K562 (cell line): ENCODE measurements around the gene ODAD4. TPM values are rescaled to one million over a fixed set of nuclear protein-coding genes. Genes with fewer than 3 reads are reported as not detected.

Source experiments
- ATAC-seq: fragments of 200-7000 bp; cut with Tn5 transposase; 3 replicates; pipeline ENCODE4 v1.9.1; 2020; ENCODE audit warnings: moderate library complexity
- BruUV-seq: library from RNA; stranded (reverse); fragments of 400-500 nt; replicated peaks from 2 replicates; lab custom pipeline; 2021; lab: Mats Ljungman, UMichigan
- CTCF ChIA-PET: fragments of 300-600 bp; formaldehyde crosslinking; extraction: SDS; loops from one replicate; lab custom pipeline; 2021; ENCODE audit warnings: low intra/inter-chr PET ratio; lab: Yijun Ruan, JAX
- POLR2A ChIA-PET: fragments of 300-600, 350-650 bp; sonication (Branson Sonifier 250); formaldehyde crosslinking; extraction: SDS; loops from one replicate; lab custom pipeline; 2021; ENCODE audit warnings: antibody characterized with exemption, inconsistent platforms; lab: Yijun Ruan, JAX
- DNase-seq, 4 experiments: peaks; one replicate each; pipeline versions ENCODE4 v3.0.0 to v3.0.0-alpha.2; 2011 to 2018; ENCODE audit warnings: low spot score in 3 of 4, mixed read lengths in 3 of 4; ENCODE audit errors: extremely low read depth in 1 of 4
- FAIRE-seq: peaks from 2 replicates; lab custom pipeline; 2011; peaks lifted over from hg19 to GRCh38; lab: Jason Lieb, UNC
- H2AFZ ChIP-seq: 2 replicates; pipeline ENCODE4 v1.6.0; 2011; ENCODE audit warnings: low read depth, low read length, control low read depth, inconsistent platforms
- H3K27ac ChIP-seq: fragments of 200-600 bp; 3 replicates; pipeline ENCODE4 v1.8.0; 2011; ENCODE audit warnings: low read depth, mild to moderate bottlenecking, control low read depth, inconsistent platforms, low read length, moderate library complexity, mixed read lengths; ENCODE audit errors: extremely low read depth
- H3K27me3 ChIP-seq, 2 experiments: fragments of 300-600 bp in 1 of 2; 2 replicates in 1 of 2; 3 replicates in 1 of 2; pipeline versions ENCODE4 v1.6.0 to v1.8.0; 2011; ENCODE audit warnings: inconsistent platforms in 2 of 2, low read length in 2 of 2, mild to moderate bottlenecking in 1 of 2, mixed read lengths in 1 of 2, moderate library complexity in 1 of 2; ENCODE audit not compliant: control insufficient read depth in 2 of 2, insufficient read depth in 2 of 2
- H3K36me3 ChIP-seq: fragments of 300-600 bp; 3 replicates; pipeline ENCODE4 v1.8.0; 2011; ENCODE audit warnings: mild to moderate bottlenecking, low read length, inconsistent platforms; ENCODE audit not compliant: control insufficient read depth, insufficient read depth
- H3K4me1 ChIP-seq, 2 experiments: fragments of 200-600 bp in 1 of 2; replicated peaks in 1 of 2; 2 replicates in 1 of 2; 3 replicates in 1 of 2; pipeline versions ENCODE4 v1.5.1 to v1.8.0; 2011; ENCODE audit warnings: inconsistent platforms in 2 of 2, low read length in 2 of 2, mild to moderate bottlenecking in 1 of 2, mixed read lengths in 1 of 2, moderate library complexity in 1 of 2; ENCODE audit not compliant: control insufficient read depth in 2 of 2, insufficient read depth in 2 of 2
- H3K4me2 ChIP-seq: 2 replicates; pipeline ENCODE4 v1.6.1; 2011; ENCODE audit warnings: low read length, control low read depth, inconsistent platforms, mixed read lengths; ENCODE audit not compliant: insufficient read depth
- H3K4me3 ChIP-seq: fragments of 200-600 bp; sonication (generic), shearing (Covaris generic); 2 replicates; pipeline ENCODE4 v1.5.1; 2016; ENCODE audit warnings: control low read depth, inconsistent platforms
- H3K79me2 ChIP-seq: fragments of 200-600 bp; 3 replicates; pipeline ENCODE4 v1.8.0; 2011; ENCODE audit warnings: low read length, inconsistent platforms; ENCODE audit not compliant: control insufficient read depth, insufficient read depth
- H3K9ac ChIP-seq, 2 experiments: 2 replicates each; pipeline versions ENCODE4 v1.6.0 to v1.6.1; 2011; ENCODE audit warnings: low read depth in 2 of 2, low read length in 2 of 2, control low read depth in 1 of 2, inconsistent platforms in 1 of 2, mild to moderate bottlenecking in 1 of 2, mixed read lengths in 1 of 2; ENCODE audit not compliant: insufficient read depth in 1 of 2
- H3K9me1 ChIP-seq: one replicate; pipeline ENCODE4 v1.6.0; 2011; ENCODE audit warnings: inconsistent platforms, mild to moderate bottlenecking, low read length, moderate library complexity; ENCODE audit not compliant: control insufficient read depth, insufficient read depth
- H3K9me3 ChIP-seq: replicated peaks from 2 replicates; pipeline ENCODE4 v1.5.1; 2011; ENCODE audit warnings: low read depth, low read length, inconsistent platforms; ENCODE audit not compliant: control insufficient read depth, insufficient read depth
- H4K20me1 ChIP-seq: replicated peaks from 2 replicates; pipeline ENCODE4 v1.6.1; 2011; ENCODE audit warnings: low read length, inconsistent platforms, mixed read lengths; ENCODE audit not compliant: control insufficient read depth, insufficient read depth
- ASH1L ChIP-seq: fragments of 450-650 bp; IDR thresholded peaks from 2 replicates; pipeline ENCODE4 v1.6.1; 2018; ENCODE audit warnings: borderline replicate concordance, mild to moderate bottlenecking, low read depth; ENCODE audit not compliant: partially characterized antibody
- CC2D1A ChIP-seq: fragments of 450-650 bp; IDR thresholded peaks from 2 replicates; pipeline ENCODE4 v1.6.1; 2017; ENCODE audit warnings: mild to moderate bottlenecking
- FOXA1 ChIP-seq: fragments of 450-650 bp; IDR thresholded peaks from 2 replicates; pipeline ENCODE4 v1.6.1; 2016; ENCODE audit warnings: mild to moderate bottlenecking, borderline replicate concordance
- MXD1 ChIP-seq: fragments of 250-450 bp; sonication (Bioruptor Pico); IDR thresholded peaks from 2 replicates; pipeline ENCODE4 v1.8.0; 2021; ENCODE audit warnings: borderline replicate concordance, mild to moderate bottlenecking, moderate library complexity; ENCODE audit not compliant: poor library complexity, severe bottlenecking
- RNF219 ChIP-seq: fragments of 250-450 bp; sonication (Bioruptor Pico); IDR thresholded peaks from 2 replicates; pipeline ENCODE4 v1.5.0; 2022; ENCODE audit warnings: mild to moderate bottlenecking
- SMC3 ChIP-seq: conservative IDR thresholded peaks from 2 replicates; pipeline ENCODE4 v1.6.1; 2011; ENCODE audit warnings: low read depth, low read length, improper control_type of control experiment; ENCODE audit not compliant: insufficient read depth
- THAP7 ChIP-seq: fragments of 250-450 bp; sonication (Bioruptor Pico); IDR thresholded peaks from 2 replicates; pipeline ENCODE4 v1.5.0; 2021
- WGBS: fragments of 100-300 bp; shearing (Covaris generic); methylation state at CpG from one replicate; pipeline ENCODE4 v1.1.6; 2016; ENCODE audit warnings: low coverage, mixed read lengths; ENCODE audit not compliant: insufficient coverage; ENCODE audit errors: missing lambda C conversion rate; 5-methylcytosine and 5-hydroxymethylcytosine counted together
- in situ Hi-C: fragments of 300-500 bp; cut with MboI; formaldehyde crosslinking; loops from 4 replicates; pipeline ENCODE4 v1.15.0; 2018; ENCODE audit warnings: inconsistent platforms, mixed read lengths
- intact Hi-C: fragments of 100-400 bp; cut with micrococcal nuclease; formaldehyde crosslinking; loops from 2 replicates; pipeline ENCODE4 v1.14.2; 2022
- polyA plus RNA-seq, 8 experiments: library from polyadenylated mRNA; depleted of rRNA in 4 of 8; stranded (reverse) in 5 of 8; unstranded in 3 of 8; fragments of >200 nt; fragmentation: Nextera tagmentation in 2 of 8; fragmentation: Illumina TruSeq in 1 of 8; extraction: Ambion mirVana in 2 of 8; extraction: Trizol in 1 of 8; gene quantifications; 2 replicates each; pipeline versions ENCODE4 v1.2.1 to v1.2.3, GENCODE V29; 2011 to 2014; ENCODE audit warnings: inconsistent platforms in 1 of 8, missing spikeins in 1 of 8
- total RNA-seq, 7 experiments: library from RNA; depleted of rRNA in 6 of 7; stranded (reverse); fragments of >200 nt in 6 of 7; fragmentation: Illumina TruSeq in 2 of 7; extraction: Trizol in 2 of 7; gene quantifications; 2 replicates each; pipeline versions ENCODE4 v1.2.1 to v1.2.3, GENCODE V29; 2011 to 2021; ENCODE audit warnings: low replicate concordance in 1 of 7

Gene ODAD4
- total and polyA plus RNA-seq, 9 of the 15 experiments (the other 6 are each of a cell fraction or from before 2014, with no cell fraction given), result 0.09 to 0.98 (median 0.51) TPM

DNA sequence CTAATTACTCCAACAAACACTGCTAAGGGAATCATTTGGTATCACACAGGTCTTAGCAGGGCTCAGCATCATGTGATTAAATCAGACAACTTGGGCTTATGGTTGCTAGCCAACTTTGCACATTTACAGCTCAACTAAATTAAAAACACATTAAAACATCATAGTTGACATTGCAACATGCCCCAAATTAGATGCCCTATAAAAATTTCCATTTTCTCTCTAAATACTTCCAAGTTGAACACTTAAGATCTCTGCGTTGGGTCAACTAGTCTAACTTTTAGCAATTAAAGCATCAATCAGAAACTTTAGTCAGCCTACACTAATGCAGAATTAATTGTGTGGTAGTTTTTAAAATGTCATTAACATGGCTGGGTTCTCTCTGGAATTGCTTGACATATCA, 74.7 kb downstream of the ODAD4 start:
- Histone ChIP-seq H2AFZ (no peak overlapping the region), H3K4me3 (no peak overlapping the region), H3K27ac (no peak overlapping the region), H3K9me1 (no peaks in the 10 kb centered on the region), H3K4me2 (no peak overlapping the region), H3K79me2 (peaks cover 92% of the 10 kb centered on the region), H4K20me1 (peaks cover 26% of the 10 kb centered on the region), H3K36me3 (peaks cover 63% of the 10 kb centered on the region), H3K9me3 (no peaks in the 10 kb centered on the region), H3K27me3 (no peaks in the 10 kb centered on the region), H3K9ac (no peak overlapping the region), H3K4me1 (no peaks in the 10 kb centered on the region; a peak in 1 of 5 replicates)
- ChIA-PET CTCF (no interaction called here), POLR2A (interaction anchor here (0.8 to 4.3 kb wide), 7 partner anchors 8 to 30 kb away, joined by 3 to 37 read pairs (median 4); partner anchors contain the start of gene DNAJC7)
- intact Hi-C loops (no loop called here), in situ Hi-C loops (no loop called here)
- no peak for DNase-seq
- TSS peak; percentile 19 for BruUV-seq
- no peak for TF ChIP-seq FOXA1
- TF ChIP-seq SMC3, result no peak
- TF ChIP-seq ASH1L, result no peak
- TF ChIP-seq RNF219 (CRISPR knock-in tag), result no peak
- no peak for TF ChIP-seq MXD1
- TF ChIP-seq THAP7 (CRISPR knock-in tag), result no peak
- TF ChIP-seq CC2D1A, result no peak
- WGBS, result 95% methylated on average over 1 of the region's 1 CpG
- no peak for ATAC-seq
- FAIRE-seq, result no peak
